Kasumi-1 (cell line): ENCODE results near the gene PTPRU.

Experiments used
- DNase-seq, 2 experiments: peaks; one replicate each; lab custom pipeline; 2025; lab: John Stamatoyannopoulos, UW

The PTPRU gene

GRCh38 chr1:29335573-29335972, 99.3 kb downstream of the PTPRU start:
- DNase-seq: no peak

GRCh38 chr1:29338908-29339575, 102.7 kb downstream of the PTPRU start:
- no peak for DNase-seq

GRCh38 chr1:29341936-29342335, 105.6 kb downstream of the PTPRU start:
- DNase-seq: no peak

- no peak for DNase-seq
Observed at GRCh38 chr1:29342351-29342750, 106.0 kb downstream of the PTPRU start.

GRCh38 chr1:29342983-29343382, 106.7 kb downstream of the PTPRU start:
- no peak for DNase-seq

- DNase-seq: no peak
Observed at GRCh38 chr1:29343476-29343875, 107.2 kb downstream of the PTPRU start.

GRCh38 chr1:29343908-29344307, 107.6 kb downstream of the PTPRU start:
- no peak for DNase-seq

- DNase-seq: no peak
Observed at GRCh38 chr1:29344336-29344735, 108.0 kb downstream of the PTPRU start.

- DNase-seq: no peak
Observed at GRCh38 chr1:29346576-29346975, 110.3 kb downstream of the PTPRU start.

GRCh38 chr1:29349871-29350491, 113.7 kb downstream of the PTPRU start:
- no peak for DNase-seq

- DNase-seq: no peak
Observed at GRCh38 chr1:29352719-29353420, 116.5 kb downstream of the PTPRU start.

GRCh38 chr1:29354511-29355098, 118.3 kb downstream of the PTPRU start:
- no peak for DNase-seq

GRCh38 chr1:29355375-29355774, 119.1 kb downstream of the PTPRU start:
- no peak for DNase-seq

GRCh38 chr1:29356663-29357062, 120.3 kb downstream of the PTPRU start:
- DNase-seq: no peak

- no peak for DNase-seq
Observed at GRCh38 chr1:29357452-29357851, 121.1 kb downstream of the PTPRU start.

GRCh38 chr1:29358183-29358582, 121.9 kb downstream of the PTPRU start:
- no peak for DNase-seq

- no peak for DNase-seq
Observed at GRCh38 chr1:29360768-29361167, 124.4 kb downstream of the PTPRU start.

- no peak for DNase-seq
Observed at GRCh38 chr1:29361686-29362085, 125.4 kb downstream of the PTPRU start.

GRCh38 chr1:29362116-29362515, 125.8 kb downstream of the PTPRU start:
- DNase-seq: no peak

- no peak for DNase-seq
Observed at GRCh38 chr1:29362764-29363163, 126.4 kb downstream of the PTPRU start.

- no peak for DNase-seq
Observed at GRCh38 chr1:29363536-29363935, 127.2 kb downstream of the PTPRU start.

- DNase-seq: no peak
Observed at GRCh38 chr1:29364101-29364678, 127.9 kb downstream of the PTPRU start.
